Activated T-cell treated with anti-CD3 and anti-CD28 coated beads, Interleukin-2, amount 50 U/mL, for 24 hours (primary cell): ENCODE results near the gene TRPM3.
"Not testable (repeated sequence)": the region's sequence is repeated elsewhere in the genome, so short reads cannot be mapped to it uniquely, and the experiment has no call there.

ENCODE experiments used
- DNase-seq: peaks from one replicate; pipeline ENCODE4 v3.0.0-alpha.2; 2020
- H3K27ac Mint-ChIP-seq: 2 replicates; pipeline ENCODE4 v1.8.0; 2020; ENCODE audit warnings: mild to moderate bottlenecking, mixed read lengths
- H3K27me3 Mint-ChIP-seq: 2 replicates; pipeline ENCODE4 v1.8.0; 2020; ENCODE audit warnings: mixed read lengths
- H3K36me3 Mint-ChIP-seq: 2 replicates; pipeline ENCODE4 v1.8.0; 2020; ENCODE audit warnings: low read depth, mixed read lengths
- H3K4me1 Mint-ChIP-seq: 2 replicates; pipeline ENCODE4 v1.8.0; 2020; ENCODE audit warnings: low read depth, mixed read lengths
- H3K4me3 Mint-ChIP-seq: 2 replicates; pipeline ENCODE4 v1.8.0; 2020; ENCODE audit warnings: mild to moderate bottlenecking, moderate library complexity, mixed read lengths
- H3K9me3 Mint-ChIP-seq: 2 replicates; pipeline ENCODE4 v1.8.0; 2020; ENCODE audit warnings: mixed read lengths

Gene TRPM3

GRCh38 chr9:70639853-70640814 lies 481.3 kb downstream of the TRPM3 start:
- no peak for DNase-seq
- H3K4me3 Mint-ChIP-seq = no peak overlapping the region
- no peaks in the 10 kb centered on the region for H3K4me1 Mint-ChIP-seq
- H3K36me3 Mint-ChIP-seq = no peaks in the 10 kb centered on the region
- no peak overlapping the region for H3K27ac Mint-ChIP-seq
- no peaks in the 10 kb centered on the region for H3K9me3 Mint-ChIP-seq
- H3K27me3 Mint-ChIP-seq = peaks cover 35% of the 10 kb centered on the region

- Mint-ChIP-seq H3K27me3 (peaks cover 7% of the 10 kb centered on the region), H3K36me3 (no peaks in the 10 kb centered on the region), H3K4me1 (no peaks in the 10 kb centered on the region), H3K4me3 (no peak overlapping the region), H3K9me3 (no peaks in the 10 kb centered on the region), H3K27ac (no peak overlapping the region)
- no peak for DNase-seq
Measured at GRCh38 chr9:70635790-70636189, 485.6 kb downstream of the TRPM3 start.

- no peaks in the 10 kb centered on the region for H3K36me3 Mint-ChIP-seq
- H3K27me3 Mint-ChIP-seq = peaks cover 3% of the 10 kb centered on the region
- no peaks in the 10 kb centered on the region for H3K4me1 Mint-ChIP-seq
- no peak overlapping the region for H3K27ac Mint-ChIP-seq
- no peaks in the 10 kb centered on the region for H3K9me3 Mint-ChIP-seq
- H3K4me3 Mint-ChIP-seq = no peak overlapping the region
- DNase-seq = no peak
Measured at GRCh38 chr9:70634696-70635095, 486.7 kb downstream of the TRPM3 start.

DNA sequence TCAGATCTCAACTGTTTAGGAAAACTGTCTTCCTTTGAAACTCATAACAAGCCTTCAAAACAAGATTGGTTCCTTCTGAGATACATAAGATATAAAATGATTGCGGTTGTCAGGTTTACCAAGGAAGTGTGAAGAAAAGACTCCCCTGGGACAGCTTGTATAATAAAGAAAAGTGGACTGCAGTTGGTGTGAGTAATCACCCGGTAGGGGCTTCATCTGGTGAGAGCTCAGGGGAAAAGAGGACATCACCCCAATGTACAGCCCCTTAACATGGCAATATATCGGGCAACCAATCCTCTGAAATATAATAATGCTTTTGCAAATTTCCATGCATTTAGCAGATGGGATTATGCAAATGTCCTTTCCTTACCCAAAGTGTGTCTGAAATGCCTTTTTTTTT lies 490.4 kb downstream of the TRPM3 start:
- Mint-ChIP-seq H3K4me1 (no peaks in the 10 kb centered on the region), H3K36me3 (no peaks in the 10 kb centered on the region), H3K27ac (no peak overlapping the region), H3K27me3 (peaks cover 5% of the 10 kb centered on the region), H3K4me3 (no peak overlapping the region), H3K9me3 (no peaks in the 10 kb centered on the region)
- no peak for DNase-seq

- not testable (repeated sequence) for H3K27me3 Mint-ChIP-seq, H3K27ac Mint-ChIP-seq, H3K4me1 Mint-ChIP-seq, H3K36me3 Mint-ChIP-seq, DNase-seq, H3K4me3 Mint-ChIP-seq, H3K9me3 Mint-ChIP-seq
Measured at GRCh38 chr9:70629080-70629685, 492.2 kb downstream of the TRPM3 start.

GRCh38 chr9:70625078-70625477 lies 496.3 kb downstream of the TRPM3 start:
- Mint-ChIP-seq H3K27ac (no peak overlapping the region), H3K27me3 (peaks cover 2% of the 10 kb centered on the region), H3K36me3 (no peaks in the 10 kb centered on the region), H3K4me1 (no peaks in the 10 kb centered on the region), H3K9me3 (no peaks in the 10 kb centered on the region), H3K4me3 (no peak overlapping the region)
- DNase-seq = no peak

DNA sequence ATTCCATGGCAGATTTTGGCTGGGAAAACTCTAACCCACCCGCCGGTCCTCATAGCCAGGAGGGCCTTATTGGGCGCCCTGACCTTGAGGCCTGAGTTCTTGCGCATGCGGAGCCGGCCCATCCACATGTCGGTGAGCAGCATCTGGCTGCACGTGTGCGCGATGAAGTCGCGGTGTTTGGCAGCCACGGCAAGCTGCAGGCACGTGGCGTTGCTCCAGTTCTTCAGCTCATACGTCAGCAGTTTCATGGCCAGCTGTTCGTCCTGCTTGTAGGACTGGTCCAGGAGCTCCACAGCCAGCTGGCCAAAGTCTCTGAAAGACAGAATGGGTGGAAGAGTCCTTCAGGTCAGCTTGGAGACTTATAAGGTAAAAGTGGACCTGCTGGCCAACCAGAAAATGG lies 502.6 kb downstream of the TRPM3 start:
- Mint-ChIP-seq H3K36me3 (no peaks in the 10 kb centered on the region), H3K4me3 (no peak overlapping the region)

DNA sequence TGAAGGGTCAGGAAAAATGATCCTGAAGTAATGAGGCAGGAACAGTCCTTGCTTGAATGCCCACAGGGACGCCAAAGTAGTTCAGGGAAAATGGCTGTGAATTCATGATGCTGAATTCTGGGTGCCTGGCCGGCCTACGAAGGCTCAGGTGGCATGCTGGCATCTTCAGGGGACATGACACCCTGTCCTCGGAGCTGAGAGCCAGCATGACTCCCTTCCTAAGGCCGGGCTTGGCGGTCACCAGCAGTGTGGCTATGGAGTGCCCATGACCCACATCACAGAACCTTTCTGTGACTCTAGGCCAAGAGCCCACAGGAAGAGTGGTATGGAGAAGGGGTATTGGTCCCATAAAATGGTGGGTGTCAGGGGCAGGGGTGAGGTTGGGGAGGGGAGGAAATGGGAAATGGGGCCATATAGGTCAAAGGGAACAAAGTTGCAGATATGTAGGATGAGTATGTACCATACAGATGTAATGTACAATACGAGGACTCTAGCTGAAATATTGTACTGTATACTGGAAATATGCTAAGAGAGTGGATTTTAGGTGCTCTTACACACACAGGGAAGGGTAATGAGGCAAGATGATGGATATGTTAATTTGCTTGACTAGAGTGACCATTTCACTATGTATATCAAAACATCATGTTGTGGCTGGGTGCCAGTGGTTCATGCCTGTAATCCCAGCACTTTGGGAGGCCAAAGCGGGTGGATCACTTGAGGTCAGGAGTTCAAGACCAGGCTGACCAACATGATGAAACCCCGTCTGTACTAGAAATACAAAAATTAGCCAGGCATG lies 504.2 kb downstream of the TRPM3 start:
- H3K9me3 Mint-ChIP-seq = no peaks in the 10 kb centered on the region
- no peaks in the 10 kb centered on the region for H3K4me1 Mint-ChIP-seq
- no peak for DNase-seq
- H3K27me3 Mint-ChIP-seq = no peaks in the 10 kb centered on the region
- no peak overlapping the region for H3K27ac Mint-ChIP-seq
- no peak overlapping the region for H3K4me3 Mint-ChIP-seq
- no peaks in the 10 kb centered on the region for H3K36me3 Mint-ChIP-seq

More for the DNA sequence above, 502.6 kb downstream of the TRPM3 start:
- no peak for DNase-seq
- H3K27me3 Mint-ChIP-seq = no peaks in the 10 kb centered on the region
- H3K27ac Mint-ChIP-seq = no peak overlapping the region
- H3K4me1 Mint-ChIP-seq = no peaks in the 10 kb centered on the region
- H3K9me3 Mint-ChIP-seq = no peaks in the 10 kb centered on the region

GRCh38 chr9:70616228-70616990 lies 505.0 kb downstream of the TRPM3 start:
- no peaks in the 10 kb centered on the region for H3K27me3 Mint-ChIP-seq
- H3K9me3 Mint-ChIP-seq = no peaks in the 10 kb centered on the region
- H3K4me3 Mint-ChIP-seq = no peak overlapping the region
- H3K36me3 Mint-ChIP-seq = no peaks in the 10 kb centered on the region
- H3K27ac Mint-ChIP-seq = no peak overlapping the region
- H3K4me1 Mint-ChIP-seq = no peaks in the 10 kb centered on the region
- DNase-seq = no peak

- H3K27ac Mint-ChIP-seq = no peak overlapping the region
- H3K36me3 Mint-ChIP-seq = no peaks in the 10 kb centered on the region
- no peak for DNase-seq
Measured at GRCh38 chr9:70615464-70616138, 505.8 kb downstream of the TRPM3 start.

GRCh38 chr9:70614786-70615463 lies 506.5 kb downstream of the TRPM3 start:
- Mint-ChIP-seq H3K27ac (no peak overlapping the region), H3K9me3 (no peaks in the 10 kb centered on the region), H3K36me3 (no peaks in the 10 kb centered on the region), H3K27me3 (no peaks in the 10 kb centered on the region), H3K4me3 (no peak overlapping the region), H3K4me1 (no peaks in the 10 kb centered on the region)
- no peak for DNase-seq

More at GRCh38 chr9:70615464-70616138, 505.8 kb downstream of the TRPM3 start:
- Mint-ChIP-seq H3K27me3 (no peaks in the 10 kb centered on the region), H3K4me1 (no peaks in the 10 kb centered on the region), H3K9me3 (no peaks in the 10 kb centered on the region), H3K4me3 (no peak overlapping the region)

- Mint-ChIP-seq H3K27ac (no peak overlapping the region), H3K4me1 (no peaks in the 10 kb centered on the region), H3K27me3 (no peaks in the 10 kb centered on the region), H3K36me3 (no peaks in the 10 kb centered on the region), H3K9me3 (no peaks in the 10 kb centered on the region), H3K4me3 (no peak overlapping the region)
- DNase-seq = no peak
Measured at GRCh38 chr9:70613024-70613768, 508.2 kb downstream of the TRPM3 start.

DNA sequence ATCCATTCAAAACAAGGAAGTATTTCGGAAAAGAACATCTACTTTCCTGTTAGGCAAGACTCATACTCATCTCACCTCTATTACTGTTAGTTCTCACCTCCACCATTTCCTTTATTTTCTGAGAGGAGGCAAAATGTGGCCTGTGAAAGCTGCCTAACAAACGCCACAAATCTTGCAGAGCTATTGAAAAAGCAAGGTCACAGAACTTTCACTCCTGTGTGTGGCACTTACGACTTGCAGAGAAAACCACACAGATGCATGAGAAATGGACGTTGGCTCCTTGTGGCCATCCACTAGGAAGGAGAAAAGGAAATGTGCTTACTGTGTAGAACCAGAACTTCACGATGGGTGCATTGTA lies 511.2 kb downstream of the TRPM3 start:
- Mint-ChIP-seq H3K4me1 (peaks cover 6% of the 10 kb centered on the region), H3K36me3 (no peaks in the 10 kb centered on the region), H3K4me3 (no peak overlapping the region), H3K27ac (no peak overlapping the region), H3K9me3 (no peaks in the 10 kb centered on the region), H3K27me3 (no peaks in the 10 kb centered on the region)
- no peak for DNase-seq
